SK-N-SH treated with all-trans-retinoic acid at 6 μM for 48 hours (cell line): ENCODE results near the gene ETNPPL.

Experiments
- ATAC-seq: fragments of 200-7000 bp; cut with Tn5 transposase; 3 replicates; pipeline ENCODE4 v1.9.1; 2020; ENCODE audit warnings: mild to moderate bottlenecking, moderate library complexity
- ARNTL ChIP-seq: fragments of 450-650 bp; formaldehyde crosslinking; IDR thresholded peaks from 2 replicates; pipeline ENCODE4 v1.5.0; 2020; ENCODE audit warnings: low read depth, mild to moderate bottlenecking, moderate library complexity, borderline replicate concordance
- BACH2 ChIP-seq: fragments of 250-450 bp; sonication (Bioruptor Pico); IDR thresholded peaks from 2 replicates; pipeline ENCODE4 v1.9.0; 2021; ENCODE audit warnings: mild to moderate bottlenecking, borderline replicate concordance
- CREB5 ChIP-seq: fragments of 250-450 bp; sonication (Bioruptor Pico); IDR thresholded peaks from 2 replicates; pipeline ENCODE4 v1.5.1; 2020; ENCODE audit warnings: low read depth, mild to moderate bottlenecking, moderate library complexity
- CSDC2 ChIP-seq: fragments of 250-450 bp; sonication (Bioruptor Pico); IDR thresholded peaks from 2 replicates; pipeline ENCODE4 v1.5.0; 2020; ENCODE audit warnings: mild to moderate bottlenecking, moderate library complexity
- CSRNP3 ChIP-seq: fragments of 250-450 bp; sonication (Bioruptor Pico); IDR thresholded peaks from 2 replicates; pipeline ENCODE4 v1.5.1; 2021; ENCODE audit warnings: mild to moderate bottlenecking, moderate library complexity
- GLIS3 ChIP-seq: fragments of 250-450 bp; sonication (Bioruptor Pico); IDR thresholded peaks from 2 replicates; pipeline ENCODE4 v1.5.0; 2020; ENCODE audit warnings: mild to moderate bottlenecking, moderate library complexity
- ISL1 ChIP-seq: fragments of 250-450 bp; sonication (Bioruptor Pico); IDR thresholded peaks from 2 replicates; pipeline ENCODE4 v2.1.2; 2022; ENCODE audit warnings: mild to moderate bottlenecking, moderate library complexity
- OSR1 ChIP-seq: fragments of 250-450 bp; sonication (Bioruptor Pico); IDR thresholded peaks from 2 replicates; pipeline ENCODE4 v1.8.0; 2022; ENCODE audit warnings: moderate library complexity, mild to moderate bottlenecking, inconsistent platforms
- PATZ1 ChIP-seq: fragments of 250-450 bp; sonication (Bioruptor Pico); IDR thresholded peaks from 2 replicates; pipeline ENCODE4 v1.8.0; 2020; ENCODE audit warnings: mild to moderate bottlenecking, moderate library complexity, borderline replicate concordance
- POU6F1 ChIP-seq: fragments of 250-450 bp; sonication (Bioruptor Pico); IDR thresholded peaks from 2 replicates; pipeline ENCODE4 v1.8.0; 2021; ENCODE audit warnings: low read depth, mild to moderate bottlenecking, moderate library complexity, borderline replicate concordance
- PPARA ChIP-seq: fragments of 250-450 bp; sonication (Bioruptor Pico); IDR thresholded peaks from 2 replicates; pipeline ENCODE4 v1.5.0; 2020; ENCODE audit warnings: mild to moderate bottlenecking, borderline replicate concordance
- SNAI2 ChIP-seq: fragments of 250-450 bp; sonication (Bioruptor Pico); IDR thresholded peaks from 2 replicates; pipeline ENCODE4 v1.5.0; 2020; ENCODE audit warnings: mild to moderate bottlenecking, moderate library complexity
- TCF4 ChIP-seq: fragments of 250-450 bp; sonication (Bioruptor Pico); IDR thresholded peaks from 2 replicates; pipeline ENCODE4 v1.8.0; 2021; ENCODE audit warnings: mild to moderate bottlenecking, moderate library complexity, borderline replicate concordance
- TOX ChIP-seq: fragments of 250-450 bp; sonication (Bioruptor Pico); IDR thresholded peaks from 2 replicates; pipeline ENCODE4 v1.8.0; 2021; ENCODE audit warnings: mild to moderate bottlenecking, moderate library complexity, borderline replicate concordance
- TSHZ2 ChIP-seq: fragments of 250-450 bp; sonication (Bioruptor Pico); IDR thresholded peaks from 2 replicates; pipeline ENCODE4 v1.5.0; 2020; ENCODE audit warnings: mild to moderate bottlenecking, moderate library complexity
- ZC3H10 ChIP-seq: fragments of 250-450 bp; sonication (Bioruptor Pico); IDR thresholded peaks from 2 replicates; pipeline ENCODE4 v1.5.1; 2021; ENCODE audit warnings: mild to moderate bottlenecking, moderate library complexity
- ZFP3 ChIP-seq: fragments of 250-450 bp; sonication (Bioruptor Pico); IDR thresholded peaks from 2 replicates; pipeline ENCODE4 v1.5.0; 2020; ENCODE audit warnings: mild to moderate bottlenecking, moderate library complexity
- ZFP30 ChIP-seq: fragments of 450-650 bp; formaldehyde crosslinking; IDR thresholded peaks from 2 replicates; pipeline ENCODE4 v1.5.0; 2022; ENCODE audit warnings: mild to moderate bottlenecking, moderate library complexity
- ZNF565 ChIP-seq: fragments of 450-650 bp; formaldehyde crosslinking; conservative IDR thresholded peaks from 2 replicates; pipeline ENCODE4 v1.5.0; 2020; ENCODE audit warnings: low read depth, mild to moderate bottlenecking, moderate library complexity
- ZNF70 ChIP-seq: fragments of 450-650 bp; formaldehyde crosslinking; IDR thresholded peaks from 2 replicates; pipeline ENCODE4 v1.5.0; 2020; ENCODE audit warnings: mild to moderate bottlenecking, moderate library complexity
- ZNF8 ChIP-seq: fragments of 450-650 bp; formaldehyde crosslinking; IDR thresholded peaks from 2 replicates; pipeline ENCODE4 v1.5.0; 2020; ENCODE audit warnings: mild to moderate bottlenecking, moderate library complexity

The ETNPPL gene

GRCh38 chr4:108731006-108731405 is 31.8 kb downstream of the ETNPPL start:
- TF ChIP-seq PPARA (CRISPR knock-in tag) (no peak), CREB5 (no peak), ZNF70 (CRISPR knock-in tag) (no peak), ZNF565 (CRISPR knock-in tag) (no peak), BACH2 (no peak), TSHZ2 (CRISPR knock-in tag) (no peak), SNAI2 (CRISPR knock-in tag) (no peak)
- ATAC-seq, result no peak

GRCh38 chr4:108730579-108730978 is 32.3 kb downstream of the ETNPPL start:
- TF ChIP-seq PATZ1 (CRISPR knock-in tag) (no peak), ZFP30 (CRISPR knock-in tag) (no peak), ZNF565 (CRISPR knock-in tag) (no peak), ZNF8 (CRISPR knock-in tag) (no peak), ZC3H10 (CRISPR knock-in tag) (no peak)
- no peak for ATAC-seq

GRCh38 chr4:108729731-108730130 is 33.1 kb downstream of the ETNPPL start:
- TF ChIP-seq PATZ1 (CRISPR knock-in tag) (no peak), CSDC2 (CRISPR knock-in tag) (no peak), ZNF70 (CRISPR knock-in tag) (no peak), OSR1 (CRISPR knock-in tag) (no peak), TCF4 (CRISPR knock-in tag) (no peak), ISL1 (CRISPR knock-in tag) (no peak), BACH2 (no peak), TOX (CRISPR knock-in tag) (no peak), ZNF8 (CRISPR knock-in tag) (no peak), GLIS3 (CRISPR knock-in tag) (no peak), ARNTL (CRISPR knock-in tag) (no peak)

GRCh38 chr4:108725457-108725856 is 37.4 kb downstream of the ETNPPL start:
- no peak for ATAC-seq
- TF ChIP-seq ZNF70 (CRISPR knock-in tag), result no peak
- no peak for TF ChIP-seq TOX (CRISPR knock-in tag)
- no peak for TF ChIP-seq CSDC2 (CRISPR knock-in tag)
- no peak for TF ChIP-seq TCF4 (CRISPR knock-in tag)
- no peak for TF ChIP-seq ZC3H10 (CRISPR knock-in tag)
- no peak for TF ChIP-seq ZFP3 (CRISPR knock-in tag)
- TF ChIP-seq PATZ1 (CRISPR knock-in tag), result no peak
- TF ChIP-seq SNAI2 (CRISPR knock-in tag), result no peak
- TF ChIP-seq CSRNP3 (CRISPR knock-in tag), result no peak
- no peak for TF ChIP-seq ISL1 (CRISPR knock-in tag)
- TF ChIP-seq POU6F1 (CRISPR knock-in tag), result no peak
- TF ChIP-seq ZNF8 (CRISPR knock-in tag), result no peak

More at GRCh38 chr4:108729731-108730130, 33.1 kb downstream of the ETNPPL start:
- no peak for ATAC-seq
